Astrocyte of the spinal cord (primary cell): Measurements from ENCODE around the gene OSM.

ENCODE experiments used
- DNase-seq: peaks from one replicate; pipeline ENCODE4 v3.0.0; 2011; ENCODE audit warnings: low read depth, low spot score
- H3K4me3 ChIP-seq: 2 replicates; pipeline ENCODE4 v1.5.1; 2011; ENCODE audit warnings: low read depth, mild to moderate bottlenecking, low read length, moderate library complexity
- CTCF ChIP-seq: IDR thresholded peaks from 2 replicates; pipeline ENCODE4 v1.5.1; 2012; ENCODE audit warnings: low read depth, mild to moderate bottlenecking, low read length, inconsistent platforms
- in situ Hi-C: cut with HindIII; loops from 2 replicates; pipeline ENCODE4 v1.10.0; 2017; ENCODE audit warnings: low sequenced_read_pairs

OSM gene

GRCh38 chr22:30223303-30223702 is 43.3 kb downstream of the OSM start:
- DNase-seq = no peak
- no peak overlapping the region for H3K4me3 ChIP-seq
- TF ChIP-seq CTCF = no peak
- in situ Hi-C loops = no loop called here

- no peak for TF ChIP-seq CTCF
- no peak for DNase-seq
- in situ Hi-C loops = no loop called here
- H3K4me3 ChIP-seq = no peak overlapping the region
These were observed 44.3 kb downstream of the OSM start for GRCh38 chr22:30222321-30222720.

GRCh38 chr22:30221121-30221992 is 45.3 kb downstream of the OSM start:
- H3K4me3 ChIP-seq = no peak overlapping the region

GRCh38 chr22:30220338-30221012 is 46.2 kb downstream of the OSM start:
- H3K4me3 ChIP-seq = no peak overlapping the region
- TF ChIP-seq CTCF = no peak
- no peak for DNase-seq
- in situ Hi-C loops = no loop called here

More at GRCh38 chr22:30221121-30221992, 45.3 kb downstream of the OSM start:
- no peak for DNase-seq
- in situ Hi-C loops = no loop called here
- no peak for TF ChIP-seq CTCF

- DNase-seq = no peak
- no peak for TF ChIP-seq CTCF
- H3K4me3 ChIP-seq = no peak overlapping the region
- in situ Hi-C loops = no loop called here
These were observed 46.9 kb downstream of the OSM start for GRCh38 chr22:30219668-30220278.

- H3K4me3 ChIP-seq = no peak overlapping the region
- in situ Hi-C loops = no loop called here
- DNase-seq = no peak
- peak; percentile 25 for TF ChIP-seq CTCF
These were observed 47.5 kb downstream of the OSM start for GRCh38 chr22:30219049-30219654.
